ENCODE results near the gene DNM2.
A peak's percentile ranks its signal among the peaks of the same experiment; 100 is the strongest.

DNM2 gene

DNA sequence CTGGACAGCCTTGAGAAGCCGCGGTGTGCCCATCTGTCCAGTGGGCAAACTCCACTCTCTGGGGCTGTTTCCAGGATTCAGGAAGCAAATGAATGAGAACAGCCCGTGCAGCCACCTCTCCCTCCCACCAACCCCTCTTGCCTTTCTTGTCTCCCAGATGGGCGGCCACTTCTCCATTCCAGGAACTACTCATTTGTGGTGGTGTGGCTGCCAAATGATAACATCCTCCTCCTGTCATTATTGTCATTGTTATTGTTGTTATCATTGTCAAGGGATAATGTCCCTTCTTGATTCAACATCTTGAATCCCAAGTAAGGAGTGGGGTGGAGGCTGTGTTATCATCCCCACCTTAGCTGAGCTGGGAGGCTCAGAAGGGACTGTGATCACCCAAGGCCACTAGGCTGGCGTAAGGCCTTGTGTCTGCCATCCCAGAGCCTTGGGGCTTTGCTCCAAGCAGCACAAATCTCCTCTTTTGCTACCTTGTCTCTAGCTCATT is 1.6 kb downstream of the DNM2 start:
- peaks cover 0 to 5% (median 0%) of the 10 kb centered on the region in 5 donors for H3K36me3 ChIP-seq (ENCODE audit: control insufficient read depth in 5 of 5, insufficient read depth in 5 of 5, low read length in 5 of 5)
- peak overlapping the region; percentile 82 to 98 (median 90) for H3K4me3 ChIP-seq (ENCODE audit: low read depth in 1 of 5, low read length in 5 of 5)
- no peaks in the 10 kb centered on the region for H3K9me3 ChIP-seq (ENCODE audit: control insufficient read depth in 5 of 5, low read length in 5 of 5)
- H3K9ac ChIP-seq (ENCODE audit: low read length in 5 of 5), result peak overlapping the region; percentile 66 to 99 (median 92)
- H3K27ac ChIP-seq (ENCODE audit: low read depth, low read length), result peak overlapping the region; percentile 84
- H3K4me1 ChIP-seq (ENCODE audit: control insufficient read depth in 5 of 5, insufficient read depth in 5 of 5, low read length in 5 of 5), result peaks cover 11 to 46% (median 34%) of the 10 kb centered on the region in 5 donors
- peaks cover 0 to 6% (median 0%) of the 10 kb centered on the region in 5 donors for H3K27me3 ChIP-seq (ENCODE audit: control insufficient read depth in 5 of 5, insufficient read depth in 4 of 5, low read length in 5 of 5)

DNA sequence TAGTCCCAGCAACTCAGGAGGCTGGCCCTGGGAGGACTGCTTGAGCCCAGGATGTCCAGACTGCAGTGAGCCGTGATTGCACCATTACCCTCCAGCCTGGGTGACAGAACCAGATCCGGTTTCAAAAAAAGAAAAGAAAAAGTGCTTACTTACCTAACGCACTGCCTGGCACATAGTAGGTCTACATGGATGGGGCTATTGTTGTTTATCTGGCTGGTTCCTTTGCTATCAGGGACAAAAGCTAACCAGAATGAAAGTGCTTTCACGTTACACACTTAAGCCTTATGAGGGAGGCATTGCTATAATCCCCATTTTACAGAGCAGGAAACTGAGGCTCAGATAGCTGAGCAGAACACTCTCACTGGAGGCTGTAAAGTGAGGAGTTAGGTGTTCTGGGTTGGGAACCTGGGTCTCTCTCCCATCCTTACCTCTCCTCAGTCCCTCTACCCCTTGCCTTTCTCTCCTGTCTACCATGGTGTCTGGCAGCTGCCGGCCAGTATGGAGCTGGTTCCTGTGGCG is 2.8 kb downstream of the DNM2 start:
- H3K36me3 ChIP-seq (ENCODE audit: control insufficient read depth in 5 of 5, insufficient read depth in 5 of 5, low read length in 5 of 5), result peaks cover 0 to 4% (median 0%) of the 10 kb centered on the region in 5 donors
- no peak overlapping the region for H3K9ac ChIP-seq (ENCODE audit: low read length in 5 of 5)
- H3K27ac ChIP-seq (ENCODE audit: low read depth, low read length), result no peak overlapping the region
- no peaks in the 10 kb centered on the region for H3K9me3 ChIP-seq (ENCODE audit: control insufficient read depth in 5 of 5, low read length in 5 of 5)
- peaks cover 11 to 56% (median 40%) of the 10 kb centered on the region in 5 donors for H3K4me1 ChIP-seq (ENCODE audit: control insufficient read depth in 5 of 5, insufficient read depth in 5 of 5, low read length in 5 of 5)
- H3K27me3 ChIP-seq (ENCODE audit: control insufficient read depth in 5 of 5, insufficient read depth in 4 of 5, low read length in 5 of 5), result peaks cover 0 to 6% (median 0%) of the 10 kb centered on the region in 5 donors
- no peak overlapping the region for H3K4me3 ChIP-seq (ENCODE audit: low read depth in 1 of 5, low read length in 5 of 5)

DNA sequence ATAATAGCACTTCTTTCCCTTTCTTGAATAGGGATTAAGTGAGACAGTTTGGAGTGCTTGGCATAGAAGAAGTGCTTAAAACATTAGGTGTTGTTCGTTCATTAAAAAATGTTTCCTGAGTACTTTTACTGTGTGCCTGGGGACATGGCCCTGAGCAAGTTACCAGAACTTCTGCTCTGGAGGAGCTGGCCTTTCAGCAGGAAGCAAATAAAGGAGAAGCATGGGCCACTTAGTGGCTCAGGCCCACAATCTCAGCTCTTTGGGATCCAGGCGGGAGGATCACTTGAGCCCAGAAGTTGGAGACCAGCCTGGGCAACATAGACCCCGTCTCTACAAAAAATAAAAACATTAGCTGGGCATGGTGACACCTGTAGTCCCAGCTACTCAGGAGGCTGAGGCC is 5.7 kb downstream of the DNM2 start:
- Histone ChIP-seq H3K27me3 (ENCODE audit: control insufficient read depth in 5 of 5, insufficient read depth in 4 of 5, low read length in 5 of 5) (no peaks in the 10 kb centered on the region), H3K9ac (ENCODE audit: low read length in 5 of 5) (no peak overlapping the region), H3K36me3 (ENCODE audit: control insufficient read depth in 5 of 5, insufficient read depth in 5 of 5, low read length in 5 of 5) (peaks cover 0 to 4% (median 0%) of the 10 kb centered on the region in 5 donors), H3K4me3 (ENCODE audit: low read depth in 1 of 5, low read length in 5 of 5) (no peak overlapping the region), H3K27ac (ENCODE audit: low read depth, low read length) (no peak overlapping the region), H3K4me1 (ENCODE audit: control insufficient read depth in 5 of 5, insufficient read depth in 5 of 5, low read length in 5 of 5) (peaks cover 3 to 61% (median 31%) of the 10 kb centered on the region in 5 donors), H3K9me3 (ENCODE audit: control insufficient read depth in 5 of 5, low read length in 5 of 5) (no peaks in the 10 kb centered on the region)

DNA sequence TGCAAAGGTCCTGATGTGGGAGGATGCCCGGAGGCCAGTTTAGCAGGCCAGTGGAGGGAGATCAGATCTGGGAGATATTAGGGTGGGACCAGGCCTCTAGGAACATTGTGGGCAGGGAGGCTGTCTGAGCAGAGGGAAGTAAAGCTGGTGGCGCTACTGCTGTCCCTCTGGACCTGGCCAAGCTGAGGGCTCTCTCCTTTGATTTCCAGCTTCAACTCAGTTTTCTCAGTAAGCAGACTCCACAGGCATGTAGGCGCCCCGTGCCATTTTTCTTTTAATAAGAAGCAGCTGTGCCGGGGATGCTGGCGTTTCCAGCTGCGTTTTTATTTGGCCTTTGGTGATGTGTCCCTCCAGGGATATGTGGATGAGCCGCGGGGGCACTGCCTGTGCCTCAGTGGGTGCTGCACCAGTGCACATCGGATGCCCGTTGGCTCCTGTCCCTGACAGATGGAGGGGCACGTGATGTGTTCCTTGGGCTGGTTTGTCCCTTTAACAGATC is 6.7 kb downstream of the DNM2 start:
- Histone ChIP-seq H3K36me3 (ENCODE audit: control insufficient read depth in 5 of 5, insufficient read depth in 5 of 5, low read length in 5 of 5) (peaks cover 0 to 4% (median 0%) of the 10 kb centered on the region in 5 donors), H3K27me3 (ENCODE audit: control insufficient read depth in 5 of 5, insufficient read depth in 4 of 5, low read length in 5 of 5) (no peaks in the 10 kb centered on the region), H3K4me3 (ENCODE audit: low read depth in 1 of 5, low read length in 5 of 5) (no peak overlapping the region), H3K4me1 (ENCODE audit: control insufficient read depth in 5 of 5, insufficient read depth in 5 of 5, low read length in 5 of 5) (peaks cover 0 to 56% (median 21%) of the 10 kb centered on the region in 5 donors), H3K9ac (ENCODE audit: low read length in 5 of 5) (peak overlapping the region in 1 of 5 donors; percentile 20), H3K27ac (ENCODE audit: low read depth, low read length) (no peak overlapping the region), H3K9me3 (ENCODE audit: control insufficient read depth in 5 of 5, low read length in 5 of 5) (no peaks in the 10 kb centered on the region)

DNA sequence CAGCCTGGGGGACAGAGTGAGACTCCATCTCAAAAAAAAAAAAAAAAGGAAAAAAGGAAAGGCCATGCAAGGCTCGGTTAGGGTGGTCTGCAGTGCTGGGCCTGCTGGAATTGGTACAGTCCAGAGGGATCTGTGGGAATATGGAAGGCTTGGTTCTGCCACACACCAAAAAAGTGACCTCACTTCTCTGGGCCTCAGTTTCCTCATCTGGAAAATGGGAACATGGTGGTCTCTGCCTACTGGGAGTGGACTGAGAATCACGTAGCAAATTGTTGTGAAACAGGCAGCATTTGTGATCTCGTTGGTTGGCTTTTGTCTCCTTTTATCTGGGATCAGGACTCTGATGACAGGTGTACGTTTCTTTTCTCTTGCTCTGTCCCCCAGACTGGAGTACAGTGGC is 7.5 kb downstream of the DNM2 start:
- Histone ChIP-seq H3K27me3 (ENCODE audit: control insufficient read depth in 5 of 5, insufficient read depth in 4 of 5, low read length in 5 of 5) (no peaks in the 10 kb centered on the region), H3K4me1 (ENCODE audit: control insufficient read depth in 5 of 5, insufficient read depth in 5 of 5, low read length in 5 of 5) (peaks cover 0 to 56% (median 24%) of the 10 kb centered on the region in 5 donors), H3K9ac (ENCODE audit: low read length in 5 of 5) (no peak overlapping the region), H3K4me3 (ENCODE audit: low read depth in 1 of 5, low read length in 5 of 5) (no peak overlapping the region), H3K27ac (ENCODE audit: low read depth, low read length) (no peak overlapping the region), H3K36me3 (ENCODE audit: control insufficient read depth in 5 of 5, insufficient read depth in 5 of 5, low read length in 5 of 5) (peaks cover 0 to 6% (median 0%) of the 10 kb centered on the region in 5 donors), H3K9me3 (ENCODE audit: control insufficient read depth in 5 of 5, low read length in 5 of 5) (no peaks in the 10 kb centered on the region)

DNA sequence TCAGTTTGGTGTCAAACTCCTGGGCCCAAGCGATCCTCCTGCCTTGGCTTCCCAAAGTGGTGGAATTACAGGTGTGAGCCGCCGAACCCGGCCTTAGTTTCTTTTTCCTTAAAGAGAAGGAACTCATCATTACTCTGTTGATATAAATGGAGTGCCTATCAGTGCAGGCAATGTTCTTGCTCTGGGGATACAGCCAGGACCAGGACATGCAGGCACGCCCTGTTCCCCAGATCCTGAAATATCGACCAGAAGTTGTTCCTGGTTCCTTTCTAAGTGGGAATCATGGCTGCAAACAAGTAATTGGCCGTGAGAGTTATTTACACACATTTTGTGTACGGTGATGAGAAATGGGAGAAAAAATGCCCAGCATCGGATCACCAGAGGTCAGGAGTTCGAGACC is 8.4 kb downstream of the DNM2 start:
- Histone ChIP-seq H3K27me3 (ENCODE audit: control insufficient read depth in 5 of 5, insufficient read depth in 4 of 5, low read length in 5 of 5) (no peaks in the 10 kb centered on the region), H3K9ac (ENCODE audit: low read length in 5 of 5) (no peak overlapping the region), H3K27ac (ENCODE audit: low read depth, low read length) (no peak overlapping the region), H3K36me3 (ENCODE audit: control insufficient read depth in 5 of 5, insufficient read depth in 5 of 5, low read length in 5 of 5) (peaks cover 0 to 5% (median 0%) of the 10 kb centered on the region in 5 donors), H3K4me3 (ENCODE audit: low read depth in 1 of 5, low read length in 5 of 5) (no peak overlapping the region), H3K9me3 (ENCODE audit: control insufficient read depth in 5 of 5, low read length in 5 of 5) (no peaks in the 10 kb centered on the region), H3K4me1 (ENCODE audit: control insufficient read depth in 5 of 5, insufficient read depth in 5 of 5, low read length in 5 of 5) (peaks cover 0 to 59% (median 31%) of the 10 kb centered on the region in 5 donors)

DNA sequence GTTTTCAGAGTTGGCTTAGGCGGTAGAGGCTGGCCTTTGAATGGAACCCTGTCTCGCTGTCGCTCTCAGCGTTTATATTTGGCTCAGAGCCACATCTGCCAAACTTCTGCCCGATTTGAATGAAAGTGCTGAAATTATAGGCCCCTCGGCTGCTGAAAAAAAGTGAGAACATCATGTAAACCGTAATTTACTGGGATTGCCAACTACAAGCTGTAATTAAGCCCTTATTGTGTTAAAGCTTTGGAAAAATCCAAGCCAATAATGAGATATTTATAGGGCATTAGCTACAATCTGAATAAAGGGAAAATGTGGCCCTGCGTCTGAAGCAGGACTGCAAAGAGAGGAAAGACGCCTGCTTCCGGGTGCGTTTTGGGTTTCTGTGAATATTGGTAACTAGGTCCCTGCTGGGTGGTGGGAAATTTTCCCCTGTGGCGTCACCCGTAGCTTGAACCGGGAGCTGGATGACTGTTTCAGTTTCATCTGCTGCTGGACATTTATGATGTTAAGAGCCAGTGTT is 9.9 kb downstream of the DNM2 start:
- Histone ChIP-seq H3K27me3 (ENCODE audit: control insufficient read depth in 5 of 5, insufficient read depth in 4 of 5, low read length in 5 of 5) (no peaks in the 10 kb centered on the region), H3K4me1 (ENCODE audit: control insufficient read depth in 5 of 5, insufficient read depth in 5 of 5, low read length in 5 of 5) (peaks cover 0 to 60% (median 36%) of the 10 kb centered on the region in 5 donors), H3K9ac (ENCODE audit: low read length in 5 of 5) (no peak overlapping the region), H3K9me3 (ENCODE audit: control insufficient read depth in 5 of 5, low read length in 5 of 5) (no peaks in the 10 kb centered on the region), H3K4me3 (ENCODE audit: low read depth in 1 of 5, low read length in 5 of 5) (no peak overlapping the region), H3K27ac (ENCODE audit: low read depth, low read length) (no peak overlapping the region), H3K36me3 (ENCODE audit: control insufficient read depth in 5 of 5, insufficient read depth in 5 of 5, low read length in 5 of 5) (peaks cover 0 to 5% (median 0%) of the 10 kb centered on the region in 5 donors)

DNA sequence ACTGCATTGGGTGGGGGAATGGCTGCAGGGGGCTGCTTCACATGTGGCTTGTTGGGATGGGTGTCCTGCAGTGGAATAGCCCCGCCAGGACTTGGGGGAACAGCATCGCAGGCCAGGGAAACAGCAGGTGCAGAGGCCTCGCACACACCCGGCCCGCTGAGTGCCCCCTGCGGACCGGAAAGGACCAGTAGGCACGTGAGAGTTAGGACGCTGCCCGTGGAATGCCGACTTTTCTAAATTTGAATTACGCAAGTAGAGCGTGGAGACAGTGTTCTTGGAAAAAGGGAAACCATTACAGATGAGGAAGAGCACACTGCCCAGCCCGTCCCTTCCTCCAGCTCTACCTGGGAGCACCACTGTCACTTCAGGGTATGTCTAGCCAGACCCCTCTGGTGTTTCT is 11.5 kb downstream of the DNM2 start:
- Histone ChIP-seq H3K4me1 (ENCODE audit: control insufficient read depth in 5 of 5, insufficient read depth in 5 of 5, low read length in 5 of 5) (peaks cover 0 to 49% (median 30%) of the 10 kb centered on the region in 5 donors), H3K4me3 (ENCODE audit: low read depth in 1 of 5, low read length in 5 of 5) (no peak overlapping the region), H3K27me3 (ENCODE audit: control insufficient read depth in 5 of 5, insufficient read depth in 4 of 5, low read length in 5 of 5) (no peaks in the 10 kb centered on the region), H3K9me3 (ENCODE audit: control insufficient read depth in 5 of 5, low read length in 5 of 5) (no peaks in the 10 kb centered on the region), H3K27ac (ENCODE audit: low read depth, low read length) (no peak overlapping the region), H3K36me3 (ENCODE audit: control insufficient read depth in 5 of 5, insufficient read depth in 5 of 5, low read length in 5 of 5) (peaks cover 0 to 5% (median 0%) of the 10 kb centered on the region in 5 donors), H3K9ac (ENCODE audit: low read length in 5 of 5) (no peak overlapping the region)

DNA sequence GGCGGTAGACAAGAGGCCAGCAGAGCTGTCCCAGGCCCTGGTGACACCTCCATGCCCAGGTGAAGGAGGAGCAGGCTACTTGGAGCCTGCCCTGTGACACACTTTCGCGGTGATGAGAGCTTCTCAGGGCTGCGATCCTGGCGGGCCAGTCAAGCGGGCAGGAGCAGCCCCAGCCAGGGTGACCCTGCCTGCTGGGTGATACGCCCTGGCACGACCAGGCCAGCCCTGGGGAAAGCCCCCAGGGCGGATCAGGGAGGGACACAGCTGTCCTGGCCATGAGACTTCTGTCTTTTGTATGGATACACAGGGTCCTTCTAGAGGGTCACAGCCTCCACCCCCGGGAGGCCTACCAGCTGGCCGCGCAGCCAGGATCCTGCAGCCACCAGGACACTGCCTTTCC is 13.1 kb downstream of the DNM2 start:
- Histone ChIP-seq H3K4me3 (ENCODE audit: low read depth in 1 of 5, low read length in 5 of 5) (no peak overlapping the region), H3K27ac (ENCODE audit: low read depth, low read length) (no peak overlapping the region), H3K36me3 (ENCODE audit: control insufficient read depth in 5 of 5, insufficient read depth in 5 of 5, low read length in 5 of 5) (peaks cover 0 to 5% (median 0%) of the 10 kb centered on the region in 5 donors), H3K9ac (ENCODE audit: low read length in 5 of 5) (no peak overlapping the region), H3K27me3 (ENCODE audit: control insufficient read depth in 5 of 5, insufficient read depth in 4 of 5, low read length in 5 of 5) (no peaks in the 10 kb centered on the region), H3K4me1 (ENCODE audit: control insufficient read depth in 5 of 5, insufficient read depth in 5 of 5, low read length in 5 of 5) (peaks cover 0 to 38% (median 23%) of the 10 kb centered on the region in 5 donors), H3K9me3 (ENCODE audit: control insufficient read depth in 5 of 5, low read length in 5 of 5) (no peaks in the 10 kb centered on the region)

DNA sequence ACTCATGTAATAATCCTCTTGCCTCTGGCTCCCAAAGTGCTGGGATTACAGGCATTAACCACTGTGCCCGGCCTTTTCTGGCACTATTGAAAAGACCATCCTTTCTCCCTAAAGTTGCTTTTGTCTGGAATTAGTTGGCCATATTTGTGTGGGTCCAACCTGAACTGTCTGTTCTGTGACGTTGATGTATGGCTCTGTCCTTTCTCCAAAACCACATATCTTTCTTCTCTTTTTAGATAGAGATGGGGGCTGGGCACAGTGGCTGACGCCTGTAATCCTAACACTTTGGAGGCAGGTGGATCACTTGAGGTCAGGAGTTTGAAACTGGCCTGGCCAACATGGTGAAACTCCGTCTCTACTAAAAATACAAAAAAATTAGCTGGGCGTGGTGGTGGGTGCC is 17.9 kb downstream of the DNM2 start:
- Histone ChIP-seq H3K27me3 (ENCODE audit: control insufficient read depth in 5 of 5, insufficient read depth in 4 of 5, low read length in 5 of 5) (no peaks in the 10 kb centered on the region), H3K9ac (ENCODE audit: low read length in 5 of 5) (no peak overlapping the region), H3K4me1 (ENCODE audit: control insufficient read depth in 5 of 5, insufficient read depth in 5 of 5, low read length in 5 of 5) (peaks cover 0 to 31% (median 19%) of the 10 kb centered on the region in 5 donors), H3K27ac (ENCODE audit: low read depth, low read length) (no peak overlapping the region), H3K9me3 (ENCODE audit: control insufficient read depth in 5 of 5, low read length in 5 of 5) (no peaks in the 10 kb centered on the region), H3K36me3 (ENCODE audit: control insufficient read depth in 5 of 5, insufficient read depth in 5 of 5, low read length in 5 of 5) (peaks cover 0 to 2% (median 0%) of the 10 kb centered on the region in 5 donors), H3K4me3 (ENCODE audit: low read depth in 1 of 5, low read length in 5 of 5) (no peak overlapping the region)
